Measurements from ENCODE around the gene RPL29. TPM values are rescaled to one million over a fixed set of nuclear protein-coding genes. Genes with fewer than 3 reads are reported as not detected.

The RPL29 gene
- total and polyA plus RNA-seq, 2 of the 13 experiments (the other 11 are each of a cell fraction or from before 2014, with no cell fraction given): 1,348 to 2,263 TPM

DNA sequence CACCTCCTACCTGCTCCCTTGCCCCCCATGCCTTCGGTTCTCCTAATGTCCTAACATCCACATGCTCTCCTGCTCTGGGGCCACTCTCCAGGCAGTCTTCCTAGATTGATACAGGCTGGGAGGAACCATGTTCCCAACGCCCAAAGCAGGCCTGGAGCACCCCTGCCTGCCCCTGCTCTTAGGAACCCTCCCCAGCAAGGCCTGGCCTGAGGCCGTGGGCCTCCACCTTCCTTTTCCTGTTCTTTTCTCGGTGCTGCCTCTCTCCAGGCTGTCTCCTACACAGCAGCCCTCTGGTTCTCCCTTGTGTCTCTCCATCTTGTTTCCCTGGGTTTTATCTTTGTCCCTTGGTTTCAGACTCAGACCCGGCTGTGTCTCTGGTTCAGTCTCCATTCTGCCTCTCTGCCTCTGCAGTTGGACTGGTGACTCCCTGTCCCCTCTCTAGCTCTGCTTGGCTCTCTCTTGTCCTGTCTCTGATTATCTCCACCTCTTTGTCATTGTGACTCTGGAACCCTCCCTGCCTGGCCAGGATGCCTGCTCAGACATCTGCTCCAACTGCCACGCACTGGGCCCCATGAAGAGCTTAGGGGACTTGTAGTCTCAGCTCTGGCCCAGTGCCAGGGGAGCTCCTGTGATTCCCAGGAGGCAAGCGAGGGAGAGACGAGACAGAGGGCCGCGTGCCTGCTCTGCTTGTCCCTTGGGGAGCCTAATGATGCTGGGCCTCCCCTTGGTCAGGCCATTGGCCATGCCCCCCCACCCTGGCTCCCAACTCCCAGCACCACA, 26.0 kb upstream of the RPL29 start (continued):
- no peak for TF ChIP-seq PAXIP1 (CRISPR knock-in tag; conservative IDR thresholded peaks at IDR 0.05)

GRCh38 chr3:52020796-52021195, 25.1 kb upstream of the RPL29 start:
- no peak for FAIRE-seq
- 45% methylated on average over 7 of the region's 7 CpGs for WGBS (ENCODE audit: low lambda C conversion rate)
- intact Hi-C loops (cut with micrococcal nuclease; ENCODE audit: unreplicated experiment) (no loop called here), in situ Hi-C loops (cut with HindIII; ENCODE audit: extremely low pct_ligation_motif_present, low pct_unique_long_range_greater_than_20kb) (no loop called here)
- H3K9ac ChIP-seq (ENCODE audit: insufficient read depth, low read depth, low read length): no peak overlapping the region
- ChIA-PET POLR2A (no interaction called here), CTCF (ENCODE audit: low intra/inter-chr PET ratio, low total read pairs) (no interaction called here)
- H3K27me3 ChIP-seq (ENCODE audit: control insufficient read depth in 1 of 2, insufficient read depth in 2 of 2, low read length in 2 of 2): peaks cover 0 to 73% of the 10 kb centered on the region in 2 experiments; a peak in 4 of 5 replicates
- peaks cover 56% of the 10 kb centered on the region for H3K4me1 ChIP-seq (ENCODE audit: insufficient read depth, low read length)
- no peak overlapping the region for H3K4me3 ChIP-seq (replicated peaks in 1 of 3; ENCODE audit: insufficient read depth in 1 of 3, low read depth in 2 of 3, low read length in 3 of 3)
- no peak overlapping the region for H2AFZ ChIP-seq (ENCODE audit: low read length)
- H3K9me3 ChIP-seq (ENCODE audit: low read length): no peaks in the 10 kb centered on the region
- no peaks in the 10 kb centered on the region for H4K20me1 ChIP-seq (ENCODE audit: insufficient read depth, low read length)
- H3K36me3 ChIP-seq (replicated peaks in 1 of 2; ENCODE audit: control insufficient read depth in 1 of 2, insufficient read depth in 2 of 2, low read length in 2 of 2): no peaks in the 10 kb centered on the region
- BruUV-seq (replicated peaks): no TSS peak
- no peak for DNase-seq (ENCODE audit: low spot score)
- no peaks in the 10 kb centered on the region for H3K79me2 ChIP-seq (ENCODE audit: insufficient read depth, low read length)
- ATAC-seq: no peak
- no peak overlapping the region for H3K4me2 ChIP-seq (ENCODE audit: low read depth, low read length)
- H3K27ac ChIP-seq (ENCODE audit: extremely low read length, insufficient read depth, low read length): no peak overlapping the region
- TF ChIP-seq ARID2 (CRISPR knock-in tag; IDR thresholded peaks at IDR 0.05; ENCODE audit: borderline replicate concordance): no peak
- TF ChIP-seq, protein P1, sequence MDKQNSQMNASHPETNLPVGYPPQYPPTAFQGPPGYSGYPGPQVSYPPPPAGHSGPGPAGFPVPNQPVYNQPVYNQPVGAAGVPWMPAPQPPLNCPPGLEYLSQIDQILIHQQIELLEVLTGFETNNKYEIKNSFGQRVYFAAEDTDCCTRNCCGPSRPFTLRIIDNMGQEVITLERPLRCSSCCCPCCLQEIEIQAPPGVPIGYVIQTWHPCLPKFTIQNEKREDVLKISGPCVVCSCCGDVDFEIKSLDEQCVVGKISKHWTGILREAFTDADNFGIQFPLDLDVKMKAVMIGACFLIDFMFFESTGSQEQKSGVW (CRISPR knock-in tag; IDR thresholded peaks at IDR 0.05; ENCODE audit: borderline replicate concordance): no peak
- no peak for TF ChIP-seq ZNF589 (CRISPR knock-in tag; conservative IDR thresholded peaks at IDR 0.05)
- TF ChIP-seq ZNF879 (CRISPR knock-in tag; IDR thresholded peaks at IDR 0.05): no peak
- no peak for TF ChIP-seq ZNF484 (CRISPR knock-in tag; IDR thresholded peaks at IDR 0.05; ENCODE audit: borderline replicate concordance, low read depth)
- TF ChIP-seq, protein P2, sequence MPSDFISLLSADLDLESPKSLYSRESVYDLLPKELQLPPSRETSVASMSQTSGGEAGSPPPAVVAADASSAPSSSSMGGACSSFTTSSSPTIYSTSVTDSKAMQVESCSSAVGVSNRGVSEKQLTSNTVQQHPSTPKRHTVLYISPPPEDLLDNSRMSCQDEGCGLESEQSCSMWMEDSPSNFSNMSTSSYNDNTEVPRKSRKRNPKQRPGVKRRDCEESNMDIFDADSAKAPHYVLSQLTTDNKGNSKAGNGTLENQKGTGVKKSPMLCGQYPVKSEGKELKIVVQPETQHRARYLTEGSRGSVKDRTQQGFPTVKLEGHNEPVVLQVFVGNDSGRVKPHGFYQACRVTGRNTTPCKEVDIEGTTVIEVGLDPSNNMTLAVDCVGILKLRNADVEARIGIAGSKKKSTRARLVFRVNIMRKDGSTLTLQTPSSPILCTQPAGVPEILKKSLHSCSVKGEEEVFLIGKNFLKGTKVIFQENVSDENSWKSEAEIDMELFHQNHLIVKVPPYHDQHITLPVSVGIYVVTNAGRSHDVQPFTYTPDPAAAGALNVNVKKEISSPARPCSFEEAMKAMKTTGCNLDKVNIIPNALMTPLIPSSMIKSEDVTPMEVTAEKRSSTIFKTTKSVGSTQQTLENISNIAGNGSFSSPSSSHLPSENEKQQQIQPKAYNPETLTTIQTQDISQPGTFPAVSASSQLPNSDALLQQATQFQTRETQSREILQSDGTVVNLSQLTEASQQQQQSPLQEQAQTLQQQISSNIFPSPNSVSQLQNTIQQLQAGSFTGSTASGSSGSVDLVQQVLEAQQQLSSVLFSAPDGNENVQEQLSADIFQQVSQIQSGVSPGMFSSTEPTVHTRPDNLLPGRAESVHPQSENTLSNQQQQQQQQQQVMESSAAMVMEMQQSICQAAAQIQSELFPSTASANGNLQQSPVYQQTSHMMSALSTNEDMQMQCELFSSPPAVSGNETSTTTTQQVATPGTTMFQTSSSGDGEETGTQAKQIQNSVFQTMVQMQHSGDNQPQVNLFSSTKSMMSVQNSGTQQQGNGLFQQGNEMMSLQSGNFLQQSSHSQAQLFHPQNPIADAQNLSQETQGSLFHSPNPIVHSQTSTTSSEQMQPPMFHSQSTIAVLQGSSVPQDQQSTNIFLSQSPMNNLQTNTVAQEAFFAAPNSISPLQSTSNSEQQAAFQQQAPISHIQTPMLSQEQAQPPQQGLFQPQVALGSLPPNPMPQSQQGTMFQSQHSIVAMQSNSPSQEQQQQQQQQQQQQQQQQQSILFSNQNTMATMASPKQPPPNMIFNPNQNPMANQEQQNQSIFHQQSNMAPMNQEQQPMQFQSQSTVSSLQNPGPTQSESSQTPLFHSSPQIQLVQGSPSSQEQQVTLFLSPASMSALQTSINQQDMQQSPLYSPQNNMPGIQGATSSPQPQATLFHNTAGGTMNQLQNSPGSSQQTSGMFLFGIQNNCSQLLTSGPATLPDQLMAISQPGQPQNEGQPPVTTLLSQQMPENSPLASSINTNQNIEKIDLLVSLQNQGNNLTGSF (CRISPR knock-in tag; IDR thresholded peaks at IDR 0.05): no peak
- TF ChIP-seq CENPX (CRISPR knock-in tag; IDR thresholded peaks at IDR 0.05): no peak
- TF ChIP-seq PLRG1 (conservative IDR thresholded peaks at IDR 0.05): no peak
- TF ChIP-seq CCAR2 (optimal IDR thresholded peaks at IDR 0.05; ENCODE audit: low read depth, low read length): no peak

All from HepG2 (cell line).